Activated CD4-positive, alpha-beta T cell treated with anti-CD3 and anti-CD28 coated beads for 24 hours (primary cell): ENCODE measurements around the gene FAM204A.

Experiments
- DNase-seq, 2 donors: peaks; one replicate each; pipeline ENCODE4 v3.0.0-alpha.2; 2020; ENCODE audit warnings: low read depth in 2 of 2

FAM204A gene

GRCh38 chr10:118330295-118331076 is 11.6 kb downstream of the FAM204A start:
- DNase-seq: no peak

- no peak for DNase-seq
Measured at GRCh38 chr10:118324140-118324539, 18.0 kb downstream of the FAM204A start.

GRCh38 chr10:118321724-118322575 is 20.2 kb downstream of the FAM204A start:
- no peak for DNase-seq

GRCh38 chr10:118315629-118316028 is 26.5 kb downstream of the FAM204A start:
- DNase-seq: no peak

- no peak for DNase-seq
Measured at GRCh38 chr10:118314882-118315281, 27.2 kb downstream of the FAM204A start.

GRCh38 chr10:118311505-118311904 is 30.6 kb downstream of the FAM204A start:
- no peak for DNase-seq

GRCh38 chr10:118310822-118311221 is 31.3 kb downstream of the FAM204A start:
- DNase-seq: no peak

GRCh38 chr10:118309911-118310310 is 32.2 kb downstream of the FAM204A start:
- no peak for DNase-seq

GRCh38 chr10:118308664-118309063 is 33.5 kb downstream of the FAM204A start:
- no peak for DNase-seq

- no peak for DNase-seq
Measured at GRCh38 chr10:118307859-118308258, 34.3 kb downstream of the FAM204A start.

- DNase-seq: no peak
Measured at GRCh38 chr10:118307220-118307619, 34.9 kb downstream of the FAM204A start.

GRCh38 chr10:118305730-118306129 is 36.4 kb downstream of the FAM204A start:
- no peak for DNase-seq

GRCh38 chr10:118304521-118304920 is 37.6 kb downstream of the FAM204A start:
- DNase-seq: no peak

- DNase-seq: no peak
Measured at GRCh38 chr10:118301211-118301610, 40.9 kb downstream of the FAM204A start.

- no peak for DNase-seq
Measured at GRCh38 chr10:118300320-118300719, 41.8 kb downstream of the FAM204A start.

GRCh38 chr10:118298787-118299186 is 43.3 kb downstream of the FAM204A start:
- no peak for DNase-seq

- DNase-seq: no peak
Measured at GRCh38 chr10:118291122-118291521, 51.0 kb downstream of the FAM204A start.

GRCh38 chr10:118290471-118290995 is 51.6 kb downstream of the FAM204A start:
- no peak for DNase-seq

GRCh38 chr10:118287076-118287806 is 54.9 kb downstream of the FAM204A start:
- no peak for DNase-seq

GRCh38 chr10:118286051-118286838 is 55.9 kb downstream of the FAM204A start:
- no peak for DNase-seq

GRCh38 chr10:118282670-118283069 is 59.5 kb downstream of the FAM204A start:
- no peak for DNase-seq
